Measurements from ENCODE around the gene PNPLA1.

The PNPLA1 gene

GRCh38 chr6:36242161-36242560, 27.7 kb upstream of the PNPLA1 start:
- H3K79me2 ChIP-seq (ENCODE audit: insufficient read depth, low read length), result no peaks in the 10 kb centered on the region
- no peak for TF ChIP-seq CTCF (IDR thresholded peaks at IDR 0.05; ENCODE audit: low read length)
- no peak for TF ChIP-seq EZH2 (IDR thresholded peaks at IDR 0.05; ENCODE audit: borderline replicate concordance, low read length)
- no peaks in the 10 kb centered on the region for H4K20me1 ChIP-seq (ENCODE audit: insufficient read depth, low read length)
- H3K9ac ChIP-seq (ENCODE audit: low read length), result no peak overlapping the region
- no peaks in the 10 kb centered on the region for H3K36me3 ChIP-seq (ENCODE audit: insufficient read depth, low read length)
- H3K4me3 ChIP-seq (ENCODE audit: low read depth, low read length, poor library complexity, severe bottlenecking), result no peak overlapping the region
- H3K4me1 ChIP-seq (ENCODE audit: insufficient read depth, low read length, severe bottlenecking), result peaks cover 13% of the 10 kb centered on the region
- no peaks in the 10 kb centered on the region for H3K9me2 ChIP-seq (ENCODE audit: low read depth, low read length)
- no peak overlapping the region for H3K4me2 ChIP-seq (ENCODE audit: low read length)
- H2AFZ ChIP-seq (ENCODE audit: low read length), result no peak overlapping the region
- H3K27me3 ChIP-seq (ENCODE audit: insufficient read depth, low read length), result no peaks in the 10 kb centered on the region
- H3F3A ChIP-seq (ENCODE audit: insufficient read depth, low read length), result no peaks in the 10 kb centered on the region
- H3K27ac ChIP-seq (ENCODE audit: low read depth, low read length, poor library complexity, severe bottlenecking), result no peak overlapping the region
- 0 out of 2 replicates have a peak, but pooled peaks cover 2% of the 10 kb centered on the region for H3K9me3 ChIP-seq (ENCODE audit: low read length)

- H3K9ac ChIP-seq (ENCODE audit: low read length), result no peak overlapping the region
- no peaks in the 10 kb centered on the region for H3K9me2 ChIP-seq (ENCODE audit: low read depth, low read length)
- no peaks in the 10 kb centered on the region for H3K27me3 ChIP-seq (ENCODE audit: insufficient read depth, low read length)
- no peak overlapping the region for H3K4me2 ChIP-seq (ENCODE audit: low read length)
- H3K4me3 ChIP-seq (ENCODE audit: low read depth, low read length, poor library complexity, severe bottlenecking), result no peak overlapping the region
- H4K20me1 ChIP-seq (ENCODE audit: insufficient read depth, low read length), result no peaks in the 10 kb centered on the region
- no peaks in the 10 kb centered on the region for H3F3A ChIP-seq (ENCODE audit: insufficient read depth, low read length)
- H3K27ac ChIP-seq (ENCODE audit: low read depth, low read length, poor library complexity, severe bottlenecking), result no peak overlapping the region
- TF ChIP-seq EZH2 (IDR thresholded peaks at IDR 0.05; ENCODE audit: borderline replicate concordance, low read length), result no peak
- TF ChIP-seq CTCF (IDR thresholded peaks at IDR 0.05; ENCODE audit: low read length), result no peak
- H3K79me2 ChIP-seq (ENCODE audit: insufficient read depth, low read length), result no peaks in the 10 kb centered on the region
- 0 out of 2 replicates have a peak, but pooled peaks cover 2% of the 10 kb centered on the region for H3K9me3 ChIP-seq (ENCODE audit: low read length)
- peaks cover 13% of the 10 kb centered on the region for H3K4me1 ChIP-seq (ENCODE audit: insufficient read depth, low read length, severe bottlenecking)
- H3K36me3 ChIP-seq (ENCODE audit: insufficient read depth, low read length), result no peaks in the 10 kb centered on the region
- H2AFZ ChIP-seq (ENCODE audit: low read length), result no peak overlapping the region
These were observed 27.2 kb upstream of the PNPLA1 start for GRCh38 chr6:36242626-36243025.

GRCh38 chr6:36243562-36244212, 26.2 kb upstream of the PNPLA1 start:
- Histone ChIP-seq H4K20me1 (ENCODE audit: insufficient read depth, low read length) (no peaks in the 10 kb centered on the region), H3K4me2 (ENCODE audit: low read length) (no peak overlapping the region), H3K9ac (ENCODE audit: low read length) (no peak overlapping the region), H3K4me1 (ENCODE audit: insufficient read depth, low read length, severe bottlenecking) (peaks cover 13% of the 10 kb centered on the region), H3K9me3 (ENCODE audit: low read length) (0 out of 2 replicates have a peak, but pooled peaks cover 2% of the 10 kb centered on the region), H3K36me3 (ENCODE audit: insufficient read depth, low read length) (no peaks in the 10 kb centered on the region), H3K79me2 (ENCODE audit: insufficient read depth, low read length) (no peaks in the 10 kb centered on the region), H3K4me3 (ENCODE audit: low read depth, low read length, poor library complexity, severe bottlenecking) (no peak overlapping the region), H3K27ac (ENCODE audit: low read depth, low read length, poor library complexity, severe bottlenecking) (no peak overlapping the region), H3K9me2 (ENCODE audit: low read depth, low read length) (no peaks in the 10 kb centered on the region), H2AFZ (ENCODE audit: low read length) (no peak overlapping the region), H3K27me3 (ENCODE audit: insufficient read depth, low read length) (no peaks in the 10 kb centered on the region), H3F3A (ENCODE audit: insufficient read depth, low read length) (no peaks in the 10 kb centered on the region)
- TF ChIP-seq EZH2 (IDR thresholded peaks at IDR 0.05; ENCODE audit: borderline replicate concordance, low read length), result no peak
- TF ChIP-seq CTCF (IDR thresholded peaks at IDR 0.05; ENCODE audit: low read length), result no peak

Data from OCI-LY1 (cell line).